GM19452 (cell line): ENCODE measurements around the gene TRIP10.
A peak's percentile ranks its signal among the peaks of the same experiment; 100 is the strongest.

Experiments
- ATAC-seq: cut with Tn5 transposase; IDR thresholded peaks from one replicate; pipeline ENCODE4 v1.9.1; 2021; ENCODE audit not compliant: unreplicated experiment

Gene TRIP10

GRCh38 chr19:6725513-6726231 lies 13.8 kb upstream of the TRIP10 start:
- no peak for ATAC-seq

GRCh38 chr19:6728346-6728745 lies 11.1 kb upstream of the TRIP10 start:
- no peak for ATAC-seq

- ATAC-seq: no peak
Measured at GRCh38 chr19:6729573-6730152, 9.8 kb upstream of the TRIP10 start.

- no peak for ATAC-seq
Measured at GRCh38 chr19:6730153-6730804, 9.2 kb upstream of the TRIP10 start.

GRCh38 chr19:6730941-6731670 lies 8.4 kb upstream of the TRIP10 start:
- ATAC-seq: no peak

GRCh38 chr19:6731822-6732221 lies 7.7 kb upstream of the TRIP10 start:
- ATAC-seq: no peak

- ATAC-seq: no peak
Measured at GRCh38 chr19:6732803-6733337, 6.6 kb upstream of the TRIP10 start.

GRCh38 chr19:6733338-6734095 lies 6.0 kb upstream of the TRIP10 start:
- no peak for ATAC-seq

- ATAC-seq: no peak
Measured at GRCh38 chr19:6734096-6734696, 5.3 kb upstream of the TRIP10 start.

- no peak for ATAC-seq
Measured at GRCh38 chr19:6735181-6735911, 4.1 kb upstream of the TRIP10 start.

- ATAC-seq: no peak
Measured at GRCh38 chr19:6736169-6736916, 3.1 kb upstream of the TRIP10 start.

- no peak for ATAC-seq
Measured at GRCh38 chr19:6736917-6737283, 2.6 kb upstream of the TRIP10 start.

GRCh38 chr19:6737284-6737872 lies 2.1 kb upstream of the TRIP10 start, which contains the start of gene GPR108:
Gene GPR108 (minus strand): TSS chr19:6737580. CDS start chr19:6737576, 4 bp downstream.
- ATAC-seq: peak; percentile 63

GRCh38 chr19:6737873-6738786 lies 1.4 kb upstream of the TRIP10 start:
- ATAC-seq: no peak

- ATAC-seq: no peak
Measured at GRCh38 chr19:6738787-6739389, 592 bp upstream of the TRIP10 start.

GRCh38 chr19:6739883-6740588 lies 556 bp downstream of the TRIP10 start:
- ATAC-seq: no peak
